HG02938 (cell line): ENCODE results near the gene PTPRN2.

Experiments used
- ATAC-seq: cut with Tn5 transposase; IDR thresholded peaks from one replicate; pipeline ENCODE4 v1.9.1; 2021; ENCODE audit warnings: mild to moderate bottlenecking, moderate library complexity; ENCODE audit not compliant: unreplicated experiment

PTPRN2 gene

DNA sequence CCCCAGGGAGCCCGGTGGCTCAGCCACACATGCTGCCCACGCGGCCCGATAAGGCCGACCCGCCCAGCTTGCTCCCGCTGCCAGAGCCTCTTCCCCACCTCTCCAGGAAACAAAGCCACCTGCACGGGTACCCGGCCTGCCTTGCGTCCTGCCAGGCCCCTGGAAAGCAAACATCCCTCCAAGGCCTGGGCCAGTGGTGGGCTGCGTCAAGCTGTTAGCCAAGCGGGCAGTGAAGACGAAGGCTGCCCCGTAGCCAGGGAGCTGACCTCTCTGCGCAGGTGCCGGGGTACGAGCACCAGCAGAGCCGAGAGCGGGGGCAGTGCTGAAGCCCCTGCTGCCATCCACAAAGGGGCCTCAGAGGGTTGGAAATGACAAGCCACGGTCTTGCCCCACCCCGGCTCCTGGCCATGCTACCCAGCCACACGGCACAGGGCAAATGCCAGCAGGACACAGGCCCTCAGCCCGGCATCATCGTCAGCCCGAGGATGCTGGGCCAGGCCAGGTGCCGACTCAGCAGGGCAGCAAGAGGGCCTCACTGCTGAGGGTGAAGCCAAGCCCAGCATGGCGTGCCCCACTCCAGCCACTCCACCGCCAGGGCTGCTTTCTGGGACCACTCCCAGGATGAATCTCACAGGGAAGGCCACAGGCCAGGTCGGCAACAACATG is 140.0 kb downstream of the PTPRN2 start:
- no peak for ATAC-seq

DNA sequence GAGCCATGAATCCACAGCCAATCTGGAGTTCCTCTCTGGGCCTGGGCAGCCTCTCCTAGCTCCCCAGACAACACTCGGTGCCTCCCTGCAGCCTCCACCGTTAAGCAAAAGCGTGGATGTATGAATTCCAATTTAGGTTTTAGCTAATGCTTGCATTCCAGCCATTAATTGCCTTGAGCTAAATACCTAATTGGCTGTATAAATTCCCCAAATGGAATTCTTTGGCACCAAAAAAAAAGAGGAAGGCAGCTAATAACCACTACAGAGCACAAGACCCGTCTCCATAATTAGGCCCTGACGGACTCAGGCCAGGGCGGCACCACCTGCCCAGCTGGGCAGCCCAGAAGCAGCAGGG is 140.5 kb downstream of the PTPRN2 start:
- ATAC-seq: no peak

DNA sequence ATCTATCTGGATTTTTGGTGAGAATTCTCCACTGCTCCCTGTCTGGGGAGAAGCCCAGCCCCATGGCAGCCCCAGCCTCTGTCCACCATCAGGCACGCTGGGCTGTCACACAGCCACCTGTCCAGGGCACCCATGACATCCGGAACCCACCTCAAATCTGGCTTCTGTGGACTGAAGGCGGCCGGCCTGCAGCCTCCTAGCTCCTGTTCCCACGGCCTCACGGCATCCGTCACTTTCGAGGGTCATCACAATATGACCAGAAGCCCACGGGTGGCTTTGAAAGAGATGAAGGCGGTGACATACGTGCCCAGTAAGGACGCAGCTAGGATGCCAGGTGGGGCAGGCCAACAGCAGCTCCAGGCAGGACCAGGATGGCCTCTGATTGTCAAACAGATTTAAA is 140.9 kb downstream of the PTPRN2 start:
- no peak for ATAC-seq

DNA sequence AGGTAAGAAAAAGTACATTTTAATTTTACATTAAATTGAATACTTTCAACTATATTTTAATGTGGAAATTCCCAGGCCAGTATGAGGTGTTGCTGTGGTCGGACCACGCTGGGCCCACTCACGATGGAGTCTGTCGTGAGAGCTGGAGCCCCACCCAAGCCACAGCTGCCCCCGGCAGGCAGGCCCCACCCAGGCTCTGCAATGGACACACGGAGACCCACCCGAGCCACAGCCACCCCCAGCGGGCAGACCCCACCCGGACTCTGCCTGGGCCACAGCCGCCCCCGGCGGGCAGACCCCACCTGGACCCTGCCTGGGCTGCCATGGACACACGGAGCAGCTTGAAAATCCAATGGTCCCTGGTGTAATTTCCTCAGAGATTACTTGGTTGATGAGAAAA is 141.3 kb downstream of the PTPRN2 start:
- no peak for ATAC-seq

DNA sequence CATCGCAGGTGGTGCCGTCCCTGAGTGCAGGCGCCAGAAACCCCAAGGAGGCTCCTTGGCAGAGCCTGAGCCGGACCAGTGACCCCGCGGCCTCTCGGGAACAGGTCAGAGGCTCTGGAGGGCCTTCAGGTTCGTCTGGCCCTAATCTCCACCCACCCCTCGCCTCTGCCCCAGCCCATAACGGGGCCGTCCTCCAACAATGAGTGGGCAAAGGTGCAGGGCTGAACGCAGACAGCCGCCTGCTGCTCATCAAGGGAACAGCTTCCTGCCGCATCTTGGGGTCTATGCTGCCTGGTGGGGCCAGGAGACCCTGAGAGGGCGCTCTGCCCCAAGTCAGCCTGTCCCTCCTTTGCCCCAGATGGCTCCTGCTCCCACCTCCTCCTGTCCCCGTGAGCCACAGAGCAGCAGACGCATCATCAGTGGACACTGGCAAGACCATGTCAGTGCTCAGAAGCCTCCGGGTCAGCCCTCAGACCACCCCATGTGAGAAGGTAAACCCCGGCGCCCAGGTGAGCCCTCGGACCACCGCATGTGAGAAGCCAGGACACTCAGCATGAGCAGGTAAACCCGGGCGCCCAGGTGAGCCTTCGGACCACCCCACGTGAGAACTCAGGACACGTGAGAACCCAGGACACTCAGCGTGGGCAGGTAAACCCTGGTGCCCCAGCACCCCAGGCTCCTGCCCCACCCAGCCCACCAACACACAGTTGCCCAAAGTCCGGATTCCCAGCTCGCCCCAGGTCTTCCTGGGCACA is 142.0 kb downstream of the PTPRN2 start:
- no peak for ATAC-seq

DNA sequence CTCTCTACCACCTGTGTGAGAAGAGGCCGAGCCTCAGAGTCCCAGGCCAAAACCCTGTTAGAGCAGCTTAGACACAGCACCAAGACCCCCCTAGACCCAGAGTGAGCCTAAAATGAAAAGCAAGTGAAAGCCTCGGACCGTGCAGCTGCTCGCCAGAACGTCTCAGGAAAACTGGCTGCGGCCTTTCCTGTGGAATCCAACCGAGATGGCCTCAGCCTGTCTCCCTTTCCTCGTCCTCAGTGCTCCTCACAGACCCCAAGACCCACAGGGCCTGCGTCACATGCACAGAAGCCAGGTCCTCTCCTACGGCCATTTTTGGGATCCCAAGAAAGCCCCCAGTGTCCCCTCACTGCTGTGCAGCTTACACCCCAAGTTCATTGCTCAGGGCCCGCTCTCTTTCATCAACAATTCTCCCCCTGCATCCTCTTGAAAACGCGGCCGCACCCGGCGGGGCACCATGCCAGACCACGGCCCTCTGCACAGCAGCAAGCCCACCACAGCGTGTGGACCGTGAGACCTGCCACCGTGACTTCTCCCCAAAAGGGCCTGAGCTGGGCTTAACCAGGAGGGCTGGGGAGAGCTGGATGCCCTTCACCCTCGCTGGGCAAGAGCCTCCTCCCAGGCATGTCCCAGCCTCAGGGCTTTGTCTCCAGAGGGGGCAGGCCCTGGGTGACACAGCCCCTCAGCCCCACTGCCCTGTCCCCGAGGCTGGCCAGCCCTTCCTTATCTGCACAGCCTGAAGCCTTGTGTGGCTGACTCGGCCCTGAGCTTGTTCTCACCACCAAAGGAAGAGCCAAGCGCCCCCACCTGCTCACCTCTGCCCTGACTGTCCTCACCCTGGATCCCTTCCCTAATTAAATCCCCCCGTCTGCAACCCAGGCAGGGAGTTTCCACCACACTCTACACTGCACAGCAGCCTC is 142.9 kb downstream of the PTPRN2 start:
- ATAC-seq: no peak

DNA sequence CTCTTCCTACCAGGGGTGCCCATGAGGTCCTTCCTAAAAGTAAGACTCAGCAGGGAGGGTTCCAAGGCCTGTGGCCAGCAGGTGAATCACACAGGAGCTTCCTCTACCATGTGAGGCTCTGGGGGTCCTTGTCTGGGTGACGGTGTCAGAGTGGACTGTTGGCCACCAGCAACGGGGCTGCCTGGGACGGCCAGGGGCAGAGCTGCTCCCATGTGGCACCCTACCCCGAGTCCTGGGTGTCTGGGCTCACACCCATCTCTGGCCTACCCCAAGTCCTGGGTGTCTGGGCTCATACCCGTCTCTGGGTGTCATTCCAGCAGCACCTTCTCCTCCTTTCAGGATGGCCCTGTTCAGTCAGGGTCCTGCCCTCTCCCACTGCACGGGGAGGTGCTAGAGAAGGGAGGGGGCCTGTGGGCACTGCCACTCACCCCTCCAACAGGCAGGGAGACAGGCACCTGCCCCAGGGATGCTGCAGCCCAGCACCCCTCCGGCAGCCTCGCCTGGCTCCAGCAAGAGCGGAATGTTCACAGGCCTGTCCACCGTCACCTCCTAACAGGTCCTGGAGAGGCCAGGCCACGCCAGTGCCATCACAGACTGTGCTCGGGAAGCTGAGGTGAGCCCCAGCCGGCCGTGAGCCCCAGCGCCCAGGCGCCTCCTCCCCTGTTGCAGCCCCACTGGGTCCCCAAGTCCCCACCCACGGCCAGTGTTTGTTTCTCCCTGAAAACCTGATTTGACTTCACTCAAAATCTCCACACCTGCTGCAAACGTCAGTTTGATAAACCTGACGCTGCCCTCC is 143.7 kb downstream of the PTPRN2 start:
- ATAC-seq: no peak

DNA sequence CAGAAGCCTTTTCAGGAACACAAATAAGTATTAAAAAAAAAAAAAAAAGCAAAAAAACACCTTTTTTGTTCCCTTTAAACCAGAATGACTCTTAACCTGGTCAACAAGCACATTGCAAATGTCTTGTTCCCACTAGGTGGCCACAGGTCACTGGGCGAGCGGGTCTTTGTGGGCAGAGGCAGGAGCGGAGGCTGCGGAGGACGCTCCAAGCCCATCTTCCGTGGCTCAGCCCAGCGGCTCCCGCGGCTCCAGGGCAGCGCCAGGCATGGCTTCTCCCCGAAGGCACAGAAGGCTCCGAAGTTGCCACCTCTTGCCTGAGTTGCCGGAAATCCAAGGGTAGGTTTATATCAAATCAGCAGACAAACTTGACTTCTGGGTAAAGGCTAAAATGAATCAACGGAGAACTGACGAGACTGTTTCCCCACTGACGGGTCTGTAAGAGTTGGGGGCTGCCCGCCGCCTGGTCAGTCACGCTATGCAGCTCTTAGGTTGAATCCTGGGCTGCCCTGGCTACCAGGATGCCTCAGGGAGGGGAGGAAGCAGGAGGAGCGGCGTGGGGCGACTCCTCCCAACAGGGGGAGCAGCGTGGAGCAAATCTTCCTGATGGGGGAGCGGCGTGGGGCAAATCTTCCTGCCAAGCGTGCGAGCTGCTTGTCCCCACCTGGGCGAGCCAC is 144.5 kb downstream of the PTPRN2 start:
- ATAC-seq: no peak

DNA sequence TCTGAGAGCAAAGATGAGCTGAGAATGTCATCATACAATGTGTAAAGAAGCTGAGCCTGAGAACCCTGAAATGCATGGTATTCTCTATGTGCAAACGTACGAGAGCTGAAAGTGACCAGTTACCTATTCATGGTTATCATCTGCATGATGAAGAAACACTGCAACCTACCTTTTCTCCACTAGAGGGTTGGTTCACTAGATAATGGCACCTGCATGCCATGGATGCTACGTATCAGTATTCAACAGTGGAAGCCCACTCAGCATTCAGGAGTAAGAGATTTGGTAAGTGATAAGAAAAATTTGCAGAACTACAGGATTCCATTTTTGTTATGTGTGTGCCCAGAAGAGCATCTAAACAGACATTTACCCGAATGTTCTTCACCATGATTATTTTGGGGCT is 145.4 kb downstream of the PTPRN2 start:
- ATAC-seq: no peak

DNA sequence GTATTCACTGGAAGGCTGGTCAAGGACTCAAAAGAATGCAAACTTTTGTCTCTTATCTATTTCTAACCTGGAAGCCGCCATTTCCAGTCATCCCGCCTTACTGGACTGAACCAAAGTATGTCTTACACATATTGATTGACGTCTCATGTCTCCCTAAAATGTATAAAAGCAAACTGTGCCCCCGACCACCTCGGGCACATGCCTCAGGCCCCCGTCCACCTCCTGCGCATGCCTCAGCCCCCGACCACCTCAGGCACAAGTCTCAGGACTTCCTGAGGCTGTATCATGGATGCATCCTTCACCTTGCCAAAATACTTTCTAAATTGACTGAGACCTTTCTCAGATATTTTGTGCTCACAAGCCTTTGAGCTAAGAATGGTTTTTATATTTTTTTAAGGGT is 148.6 kb downstream of the PTPRN2 start:
- ATAC-seq: no peak

DNA sequence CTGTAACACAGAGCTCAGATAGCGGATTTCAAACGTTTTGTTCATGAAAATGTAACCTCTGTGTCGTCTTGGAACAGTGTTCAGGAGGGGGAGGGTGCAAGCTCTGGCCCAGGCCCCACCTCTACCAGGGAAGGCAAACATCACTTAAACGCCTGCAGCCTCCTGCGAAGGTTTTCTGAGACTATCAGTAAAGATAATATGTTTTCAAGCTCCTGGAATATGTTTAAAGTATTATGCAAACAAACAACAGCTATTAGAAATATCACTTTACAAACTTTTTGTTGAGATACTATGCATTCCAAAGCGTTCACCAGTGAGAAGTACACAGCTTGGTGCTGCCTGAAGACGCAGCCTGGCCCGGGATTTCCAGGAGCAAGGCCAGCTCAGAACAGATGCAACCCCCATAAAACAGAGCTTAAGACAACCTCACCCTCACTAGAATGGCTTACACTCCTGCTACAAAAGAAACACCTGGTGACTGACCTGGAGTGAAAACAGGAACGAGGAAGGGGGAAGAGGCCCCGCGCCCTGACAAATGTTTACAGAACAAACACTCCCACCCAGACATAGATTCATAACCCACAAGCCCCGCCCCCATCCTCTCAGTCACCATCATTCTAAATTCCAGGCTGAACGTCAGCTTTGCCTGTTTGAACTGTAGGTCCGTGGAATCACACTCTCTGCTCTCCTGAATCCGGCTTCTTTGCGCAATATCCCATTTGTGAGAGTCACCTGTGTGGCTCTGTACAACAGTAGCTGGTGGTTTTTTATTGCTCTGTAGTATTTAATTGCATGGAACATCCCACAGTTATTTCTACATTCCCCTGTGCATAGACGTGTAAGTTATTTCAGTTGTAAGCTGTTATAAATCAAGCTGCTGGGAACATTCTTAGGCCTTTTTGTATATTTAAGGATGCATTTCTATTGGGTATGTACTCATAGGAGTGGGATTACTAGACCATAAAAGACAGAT is 155.0 kb downstream of the PTPRN2 start:
- ATAC-seq: no peak

DNA sequence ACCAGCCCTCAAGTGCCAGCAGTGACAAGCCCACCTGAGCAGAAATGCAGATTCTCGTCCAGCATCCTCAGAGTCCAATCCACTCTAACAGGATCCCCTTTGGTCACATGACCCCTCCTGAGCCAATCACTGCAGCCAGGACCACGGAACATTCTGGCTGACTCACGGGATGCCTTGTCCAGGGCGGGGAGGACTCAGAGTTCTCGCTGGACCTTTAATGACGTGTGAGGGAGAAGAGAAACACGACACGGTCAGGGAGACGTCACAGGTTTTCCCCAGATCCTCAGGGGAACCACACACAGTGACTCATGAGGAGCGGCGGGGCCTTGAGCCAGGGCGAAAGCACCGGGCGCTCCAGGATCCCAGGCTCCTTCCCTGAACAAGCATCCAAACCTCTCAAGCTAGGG is 155.7 kb downstream of the PTPRN2 start:
- no peak for ATAC-seq

DNA sequence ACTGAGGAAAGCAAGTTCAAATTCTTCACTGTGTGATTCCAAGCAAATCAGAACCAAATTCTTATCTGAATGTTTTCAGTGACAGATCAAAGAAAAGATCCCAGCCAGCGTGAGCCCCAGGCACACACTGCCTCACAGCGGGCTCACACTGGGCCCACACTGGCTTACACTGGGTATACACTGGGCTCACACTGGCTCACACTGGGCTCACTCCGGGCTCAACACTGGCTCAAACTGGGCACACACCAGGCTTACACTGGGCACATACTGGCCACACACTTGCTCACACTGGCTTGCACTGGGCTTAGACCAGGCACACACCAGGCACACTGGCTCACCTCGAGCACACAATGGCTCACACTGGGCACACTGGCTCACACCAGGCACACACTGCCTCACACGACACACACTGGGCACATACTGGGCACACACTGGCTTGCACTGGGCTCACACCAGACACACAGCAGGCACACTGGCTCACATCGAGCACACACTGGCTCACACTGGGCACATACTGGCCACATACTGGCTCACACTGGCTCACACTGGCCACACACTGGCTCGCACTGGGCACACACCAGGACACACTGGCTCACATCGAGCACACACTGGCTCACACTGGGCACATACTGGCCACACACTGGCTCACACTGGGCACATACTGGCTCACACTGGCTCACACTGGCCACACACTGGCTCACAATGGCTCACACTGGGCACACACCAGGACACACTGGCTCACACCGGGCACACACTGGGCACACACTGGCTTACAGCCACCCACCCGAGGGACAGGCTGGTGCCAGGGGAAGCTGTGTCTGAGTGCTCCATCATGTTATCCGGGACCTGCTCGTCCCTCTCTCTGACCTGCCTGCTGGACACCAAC is 156.3 kb downstream of the PTPRN2 start:
- no peak for ATAC-seq

DNA sequence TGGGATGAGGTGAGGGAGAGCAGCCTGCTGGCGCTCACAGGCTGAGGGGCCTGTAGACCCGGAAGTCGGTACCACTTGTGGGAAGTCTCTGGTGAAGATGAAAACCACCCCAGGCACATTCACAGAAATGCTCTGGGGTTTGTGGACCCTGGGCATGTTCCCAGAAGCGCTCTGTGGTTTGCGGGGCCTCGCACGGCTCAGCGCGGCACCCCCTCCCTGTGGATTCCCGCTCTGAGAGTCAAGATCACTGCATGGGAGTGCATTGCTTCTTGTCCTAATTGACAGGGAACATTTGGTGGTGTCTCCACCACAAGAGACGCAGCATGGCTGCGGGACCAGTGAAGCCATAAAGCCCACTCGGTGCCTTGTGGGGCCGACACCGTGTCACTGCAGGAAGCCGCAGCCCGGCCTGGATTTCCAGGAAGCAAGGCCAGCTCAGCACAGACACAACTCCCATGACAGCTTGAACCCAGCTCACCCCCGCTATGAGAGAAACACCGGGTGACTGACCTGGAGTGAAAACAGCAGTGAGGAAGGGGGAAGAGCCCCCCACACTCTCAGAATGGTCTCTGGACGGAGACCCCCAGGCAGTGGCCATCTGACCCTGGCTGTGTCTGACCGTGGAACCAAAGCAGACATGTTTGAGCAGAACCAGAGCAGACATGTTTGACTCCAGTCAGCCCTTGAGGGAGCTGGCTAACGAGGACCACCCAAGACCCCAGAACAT is 157.2 kb downstream of the PTPRN2 start:
- ATAC-seq: no peak

DNA sequence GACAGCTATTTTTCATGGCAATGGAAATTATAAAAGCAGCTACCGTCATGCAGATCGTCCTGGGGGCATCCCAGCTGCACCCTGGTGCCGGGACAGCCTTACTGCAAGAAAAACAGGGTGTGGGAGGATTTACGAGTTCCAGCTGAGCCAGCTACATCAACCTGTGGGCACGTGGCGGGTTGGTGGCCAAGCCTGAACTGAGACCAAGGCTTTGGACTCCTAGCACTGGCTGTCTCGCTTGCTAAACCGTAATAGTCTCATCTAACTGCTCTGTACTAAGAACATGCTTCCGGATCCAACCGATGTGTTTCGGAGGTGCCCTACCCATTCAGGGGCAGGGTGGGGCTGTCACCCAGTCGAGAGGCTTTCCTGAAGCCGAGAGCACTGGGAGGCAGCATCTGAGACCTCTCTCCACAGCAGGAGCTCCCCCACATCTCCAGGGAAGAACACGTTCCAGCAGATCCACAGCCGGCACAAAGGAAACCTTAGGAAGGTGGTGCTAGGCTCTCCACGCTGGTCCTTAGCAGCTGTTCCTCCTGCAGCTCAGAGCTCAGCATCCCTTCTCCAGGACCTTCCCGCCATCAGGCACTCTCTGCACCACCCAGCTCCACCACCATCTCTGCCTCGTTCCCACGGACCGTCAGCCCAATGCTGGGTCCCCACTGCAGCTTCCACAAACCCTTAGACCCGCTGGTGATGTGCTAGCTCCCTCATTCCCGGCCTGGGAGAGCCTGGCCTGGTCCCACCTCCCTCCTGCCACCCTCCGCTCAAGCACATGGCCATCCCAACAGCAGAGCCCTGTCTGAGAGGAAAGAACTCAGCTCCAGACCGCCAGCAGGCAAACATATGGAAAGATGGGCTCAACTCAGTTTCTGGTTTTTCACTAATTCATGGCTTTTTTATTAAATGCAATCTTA is 158.5 kb downstream of the PTPRN2 start:
- no peak for ATAC-seq

DNA sequence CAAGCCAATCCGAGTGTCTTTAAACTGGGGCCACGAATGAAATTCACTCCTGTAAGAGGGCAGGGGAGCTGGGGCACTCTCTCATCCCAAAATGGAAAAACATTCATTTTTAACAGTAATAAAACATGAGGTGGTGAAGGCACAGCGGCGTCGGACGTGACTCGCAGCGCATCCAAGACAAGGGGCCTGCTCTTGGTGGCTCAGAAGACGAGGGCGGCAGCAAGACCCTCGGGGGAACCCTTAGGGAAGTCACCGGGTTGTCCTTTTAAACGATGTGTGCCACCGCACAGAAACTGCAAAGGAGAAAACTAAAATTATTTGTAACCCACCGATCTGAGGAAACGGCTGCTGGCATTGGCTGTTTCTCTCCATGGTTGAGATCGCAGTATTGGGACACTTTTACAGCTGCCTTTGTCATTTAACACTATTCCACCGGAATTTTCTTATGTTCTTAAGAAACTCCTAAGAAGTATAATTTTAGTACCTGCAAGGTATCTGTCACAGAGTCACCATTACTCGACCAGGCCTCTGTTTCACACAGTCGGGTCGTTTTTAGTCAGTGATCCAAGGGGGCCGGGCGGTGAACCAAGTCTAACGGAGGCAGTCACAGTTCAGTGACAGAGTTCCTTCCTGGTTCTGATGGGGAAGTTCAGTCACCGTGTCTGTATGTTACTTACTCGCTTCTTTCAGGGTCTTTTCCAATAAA is 159.3 kb downstream of the PTPRN2 start:
- ATAC-seq: no peak
